SK-N-SH (cell line): Measurements from ENCODE around the gene PLCB1. TPM values are rescaled to one million over a fixed set of nuclear protein-coding genes. Genes with fewer than 3 reads are reported as not detected.

Experiments
- CTCF ChIA-PET: fragments of 300-600, 350-600 bp; formaldehyde crosslinking; extraction: SDS; loops from one replicate; lab custom pipeline; 2021; lab: Yijun Ruan, JAX
- POLR2A ChIA-PET: fragments of 350-600 bp; sonication (Branson Sonifier 250); formaldehyde crosslinking; extraction: SDS; loops from one replicate; lab custom pipeline; 2020; ENCODE audit warnings: antibody characterized with exemption, inconsistent platforms; lab: Yijun Ruan, JAX
- DNase-seq: peaks from one replicate; pipeline ENCODE4 v3.0.0; 2012
- H2AFZ ChIP-seq: fragments of 200-600 bp; sonication (generic); 2 replicates; pipeline ENCODE4 v1.8.1; 2016; ENCODE audit warnings: antibody characterized with exemption, mild to moderate bottlenecking, low read depth
- H3F3A ChIP-seq: fragments of 200-600 bp; sonication (generic); replicated peaks from 2 replicates; pipeline ENCODE3; 2016; ENCODE audit warnings: antibody characterized with exemption, mild to moderate bottlenecking; ENCODE audit not compliant: insufficient read depth
- H3K27ac ChIP-seq, 2 experiments: fragments of 200-500 bp in 1 of 2; fragments of 200-600 bp in 1 of 2; sonication (Bioruptor generic) in 1 of 2; sonication (generic), shearing (Covaris generic) in 1 of 2; 2 replicates each; pipeline versions ENCODE4 v1.5.1 to v1.6.1; 2014 to 2016; ENCODE audit warnings: low read depth in 2 of 2, inconsistent platforms in 1 of 2, low read length in 1 of 2, mild to moderate bottlenecking in 1 of 2, mixed read lengths in 1 of 2
- H3K27me3 ChIP-seq: fragments of 200-600 bp; sonication (generic), shearing (Covaris generic); 2 replicates; pipeline ENCODE4 v1.6.1; 2016; ENCODE audit warnings: mixed run types; ENCODE audit not compliant: insufficient read depth
- H3K36me3 ChIP-seq, 2 experiments: fragments of 200-500 bp in 1 of 2; fragments of 200-600 bp in 1 of 2; sonication (Bioruptor generic) in 1 of 2; sonication (generic) in 1 of 2; replicated peaks in 1 of 2; 2 replicates each; pipeline versions ENCODE3 to v1.5.1; 2014 to 2016; ENCODE audit warnings: low read length in 1 of 2, mild to moderate bottlenecking in 1 of 2; ENCODE audit not compliant: insufficient read depth in 2 of 2, control insufficient read depth in 1 of 2
- H3K4me1 ChIP-seq, 2 experiments: fragments of 200-500 bp in 1 of 2; fragments of 200-600 bp in 1 of 2; sonication (Bioruptor generic) in 1 of 2; sonication (generic), shearing (Covaris generic) in 1 of 2; 2 replicates each; pipeline versions ENCODE4 v1.5.1 to v1.6.1; 2014 to 2016; ENCODE audit warnings: low read depth in 1 of 2, low read length in 1 of 2, mixed run types in 1 of 2; ENCODE audit not compliant: insufficient read depth in 2 of 2, control insufficient read depth in 1 of 2
- H3K4me2 ChIP-seq: fragments of 200-600 bp; sonication (generic), shearing (Covaris generic); 2 replicates; pipeline ENCODE4 v1.6.1; 2017; ENCODE audit warnings: mixed run types
- H3K4me3 ChIP-seq, 2 experiments: fragments of 200-500 bp in 1 of 2; fragments of 200-600 bp in 1 of 2; sonication (Bioruptor generic) in 1 of 2; sonication (generic), shearing (Covaris generic) in 1 of 2; 2 replicates each; pipeline versions ENCODE4 v1.5.1 to v1.8.1; 2014 to 2016; ENCODE audit warnings: low read depth in 2 of 2, inconsistent platforms in 1 of 2, low read length in 1 of 2, mild to moderate bottlenecking in 1 of 2, mixed read lengths in 1 of 2, moderate library complexity in 1 of 2
- H3K79me2 ChIP-seq: fragments of 200-600 bp; sonication (generic); 2 replicates; pipeline ENCODE4 v1.8.1; 2017; ENCODE audit warnings: mild to moderate bottlenecking; ENCODE audit not compliant: insufficient read depth
- H3K9ac ChIP-seq: fragments of 200-600 bp; sonication (generic); 2 replicates; pipeline ENCODE4 v1.6.1; 2017; ENCODE audit warnings: mixed run types
- H3K9me2 ChIP-seq: fragments of 200-600 bp; sonication (generic); 2 replicates; pipeline ENCODE4 v1.6.1; 2017; ENCODE audit warnings: mixed run types
- H3K9me3 ChIP-seq: fragments of 200-600 bp; sonication (generic); 2 replicates; pipeline ENCODE4 v1.6.1; 2017; ENCODE audit warnings: mixed run types, mild to moderate bottlenecking, moderate library complexity
- H4K20me1 ChIP-seq: fragments of 200-600 bp; sonication (generic); 2 replicates; pipeline ENCODE4 v1.6.1; 2017; ENCODE audit warnings: mild to moderate bottlenecking, mixed run types; ENCODE audit not compliant: insufficient read depth
- CHD2 ChIP-seq: fragments of 150-350 bp; IDR thresholded peaks from 2 replicates; pipeline ENCODE4 v1.6.1; 2018; ENCODE audit warnings: low read length; ENCODE audit not compliant: partially characterized antibody
- CTCF ChIP-seq: fragments of 200-600 bp; sonication (generic); IDR thresholded peaks from 2 replicates; pipeline ENCODE4 v1.6.1; 2017; ENCODE audit warnings: antibody characterized with exemption, mild to moderate bottlenecking, moderate library complexity
- ELF1 ChIP-seq: IDR thresholded peaks from 2 replicates; pipeline ENCODE4 v1.4.0; 2012
- FOSL2 ChIP-seq: IDR thresholded peaks from 2 replicates; pipeline ENCODE4 v1.4.0; 2012; ENCODE audit warnings: low read depth, mild to moderate bottlenecking, moderate library complexity, borderline replicate concordance
- FOXM1 ChIP-seq: IDR thresholded peaks from 2 replicates; pipeline ENCODE4 v1.4.0; 2012; ENCODE audit warnings: low read depth, mild to moderate bottlenecking
- JUND ChIP-seq: IDR thresholded peaks from 2 replicates; pipeline ENCODE4 v1.4.0; 2012
- NRF1 ChIP-seq: IDR thresholded peaks from 2 replicates; pipeline ENCODE4 v1.6.1; 2012; ENCODE audit warnings: low read depth, mild to moderate bottlenecking, low read length
- PBX3 ChIP-seq: IDR thresholded peaks from 2 replicates; pipeline ENCODE4; 2012
- RXRA ChIP-seq: IDR thresholded peaks from 2 replicates; pipeline ENCODE4 v1.4.0; 2012; ENCODE audit warnings: low read depth, mild to moderate bottlenecking, borderline replicate concordance
- USF1 ChIP-seq: IDR thresholded peaks from 2 replicates; pipeline ENCODE4 v1.4.0; 2012; ENCODE audit warnings: low read depth, borderline replicate concordance
- YY1 ChIP-seq: IDR thresholded peaks from 2 replicates; pipeline ENCODE4 v1.4.0; 2012; ENCODE audit warnings: low read depth, mild to moderate bottlenecking
- ZBTB33 ChIP-seq: IDR thresholded peaks from 2 replicates; pipeline ENCODE4 v1.4.0; 2012; ENCODE audit warnings: low read depth, borderline replicate concordance
- WGBS: methylation state at CpG from one replicate; pipeline ENCODE4 v1.1.6; 2017; ENCODE audit warnings: low lambda C conversion rate; 5-methylcytosine and 5-hydroxymethylcytosine counted together
- polyA plus RNA-seq, 3 experiments: library from polyadenylated mRNA; depleted of rRNA; stranded (reverse); fragments of >200 nt; gene quantifications; 2 replicates each; pipeline ENCODE4 v1.2.3, GENCODE V29; 2012

PLCB1 gene
- polyA plus RNA-seq, 1 of the 3 experiments (the other 2 are of a cell fraction) = 10.5 TPM

GRCh38 chr20:8913456-8913855 is 781.4 kb downstream of the PLCB1 start:
- Histone ChIP-seq H3K36me3 (no peaks in the 10 kb centered on the region), H3K27me3 (no peaks in the 10 kb centered on the region), H3K27ac (no peak overlapping the region), H3K9me3 (no peaks in the 10 kb centered on the region), H3F3A (no peaks in the 10 kb centered on the region), H3K4me2 (no peak overlapping the region), H3K9me2 (no peaks in the 10 kb centered on the region), H3K9ac (no peak overlapping the region)
- POLR2A ChIA-PET = no interaction called here
- CTCF ChIA-PET = no interaction called here
- no peak for TF ChIP-seq JUND
- no peak for TF ChIP-seq CHD2
- no peak for TF ChIP-seq USF1
- no peak for TF ChIP-seq PBX3
- TF ChIP-seq, all 33 proteins: peak for 0
- Histone ChIP-seq H3K4me3 (no peak overlapping the region), H4K20me1 (no peaks in the 10 kb centered on the region), H2AFZ (no peak overlapping the region), H3K79me2 (no peaks in the 10 kb centered on the region), H3K4me1 (no peaks in the 10 kb centered on the region)
- no peak for DNase-seq

GRCh38 chr20:8914421-8914820 is 782.4 kb downstream of the PLCB1 start:
- Histone ChIP-seq H3K36me3 (no peaks in the 10 kb centered on the region), H3K9ac (no peak overlapping the region), H3F3A (no peaks in the 10 kb centered on the region), H3K9me3 (no peaks in the 10 kb centered on the region), H3K79me2 (no peaks in the 10 kb centered on the region), H4K20me1 (no peaks in the 10 kb centered on the region), H3K4me2 (no peak overlapping the region), H3K27me3 (no peaks in the 10 kb centered on the region), H3K4me1 (no peaks in the 10 kb centered on the region), H3K27ac (no peak overlapping the region), H3K4me3 (no peak overlapping the region), H3K9me2 (no peaks in the 10 kb centered on the region), H2AFZ (no peak overlapping the region)
- WGBS = 79% methylated on average over 1 of the region's 1 CpG
- TF ChIP-seq ELF1 (no peak), RXRA (no peak), FOSL2 (no peak), NRF1 (no peak), YY1 (no peak), FOXM1 (no peak), CTCF (no peak), PBX3 (no peak), USF1 (no peak), ZBTB33 (no peak)
- CTCF ChIA-PET = interaction anchor here (0.7 kb wide), 1 partner anchor 189 kb away, joined by 3 read pairs; no protein-coding TSS in a partner anchor
- no peak for DNase-seq
- POLR2A ChIA-PET = no interaction called here
